GM12878 (cell line): ENCODE measurements around the gene TNIP3. TPM values are rescaled to one million over a fixed set of nuclear protein-coding genes. Genes with fewer than 3 reads are reported as not detected.

Experiments used
- ATAC-seq: fragments of 200-7000 bp; cut with Tn5 transposase; 3 replicates; pipeline ENCODE4 v1.9.1; 2020; ENCODE audit warnings: mild to moderate bottlenecking, moderate library complexity
- BruUV-seq: library from RNA; stranded (reverse); fragments of 400-500 nt; replicated peaks from 2 replicates; lab custom pipeline; 2021; lab: Mats Ljungman, UMichigan
- CTCF ChIA-PET: fragments of 300-600 bp; sonication (Branson Sonifier 250); formaldehyde crosslinking; extraction: SDS; loops from one replicate; lab custom pipeline; 2021; ENCODE audit warnings: inconsistent platforms; lab: Yijun Ruan, JAX
- POLR2A ChIA-PET: fragments of 350-600 bp; formaldehyde crosslinking; extraction: SDS; loops from one replicate; lab custom pipeline; 2021; ENCODE audit warnings: inconsistent platforms; lab: Charles Lee
- RAD21 ChIA-PET: fragments of 300-600 bp; sonication (Branson Sonifier 250); formaldehyde crosslinking; loops from one replicate; lab custom pipeline; 2023; ENCODE audit warnings: antibody characterized with exemption; ENCODE audit not compliant: unreplicated experiment; lab: Charles Lee
- SMC1A ChIA-PET: fragments of 300-600 bp; sonication (Branson Sonifier 250); formaldehyde crosslinking; loops from one replicate; lab custom pipeline; 2023; ENCODE audit not compliant: unreplicated experiment, uncharacterized antibody; lab: Charles Lee
- DNase-seq: peaks from one replicate; pipeline ENCODE4 v3.0.0-alpha.2; 2011; ENCODE audit warnings: low read depth, low spot score
- FAIRE-seq: peaks from 3 replicates; lab custom pipeline; 2011; peaks lifted over from hg19 to GRCh38; lab: Jason Lieb, UNC
- H2AFZ ChIP-seq: 2 replicates; pipeline ENCODE4 v1.6.0; 2011; ENCODE audit warnings: low read depth, low read length, control low read depth; ENCODE audit not compliant: control insufficient read depth
- H3K27ac ChIP-seq: 2 replicates; pipeline ENCODE4 v1.5.1; 2011; ENCODE audit warnings: control low read depth; ENCODE audit not compliant: control insufficient read depth, insufficient read depth
- H3K27me3 ChIP-seq, 2 experiments: replicated peaks in 1 of 2; 2 replicates each; pipeline versions ENCODE4 v1.6.0 to v1.6.1; 2011; ENCODE audit warnings: low read length in 1 of 2; ENCODE audit not compliant: control insufficient read depth in 2 of 2, insufficient read depth in 2 of 2
- H3K36me3 ChIP-seq, 2 experiments: 2 replicates each; pipeline ENCODE4 v1.5.1; 2011; ENCODE audit warnings: low read length in 1 of 2; ENCODE audit not compliant: control insufficient read depth in 2 of 2, insufficient read depth in 2 of 2
- H3K4me1 ChIP-seq: 2 replicates; pipeline ENCODE4 v1.6.1; 2011; ENCODE audit warnings: mild to moderate bottlenecking, low read length, moderate library complexity, mixed read lengths; ENCODE audit not compliant: control insufficient read depth, insufficient read depth
- H3K4me2 ChIP-seq: 2 replicates; pipeline ENCODE4 v1.6.0; 2011; ENCODE audit warnings: control low read depth; ENCODE audit not compliant: control insufficient read depth, insufficient read depth
- H3K4me3 ChIP-seq: fragments of 200-600 bp; sonication (generic); 2 replicates; pipeline ENCODE4 v1.5.1; 2016
- H3K79me2 ChIP-seq: 2 replicates; pipeline ENCODE4 v1.6.0; 2011; ENCODE audit warnings: low read length; ENCODE audit not compliant: control insufficient read depth, insufficient read depth
- H3K9ac ChIP-seq: 2 replicates; pipeline ENCODE4 v1.8.0; 2011; ENCODE audit warnings: low read length, control low read depth, mixed read lengths; ENCODE audit not compliant: control insufficient read depth, insufficient read depth
- H3K9me3 ChIP-seq: replicated peaks from 3 replicates; pipeline ENCODE4 v1.5.1; 2011; ENCODE audit warnings: mild to moderate bottlenecking, low read length; ENCODE audit not compliant: control insufficient read depth, insufficient read depth
- H4K20me1 ChIP-seq: 2 replicates; pipeline ENCODE4 v1.6.0; 2011; ENCODE audit not compliant: control insufficient read depth, insufficient read depth
- ATF7 ChIP-seq: fragments of 450-650 bp; IDR thresholded peaks from 2 replicates; pipeline ENCODE4 v1.6.1; 2016; ENCODE audit warnings: low read depth, mild to moderate bottlenecking
- BCL11A ChIP-seq: IDR thresholded peaks from 2 replicates; pipeline ENCODE4 v1.6.1; 2011; ENCODE audit warnings: low read depth, low read length
- BRCA1 ChIP-seq: IDR thresholded peaks from 2 replicates; pipeline ENCODE4 v1.6.1; 2011; ENCODE audit warnings: low read depth, low read length, improper control_type of control experiment
- CBX5 ChIP-seq: sonication (generic); IDR thresholded peaks from 2 replicates; pipeline ENCODE4 v1.6.1; 2016; ENCODE audit warnings: low read depth, moderate library complexity, mild to moderate bottlenecking, inconsistent platforms
- CHD4 ChIP-seq: fragments of 200-600 bp; sonication (generic); IDR thresholded peaks from 2 replicates; pipeline ENCODE4 v1.6.1; 2016; ENCODE audit warnings: mild to moderate bottlenecking
- CREB1 ChIP-seq: IDR thresholded peaks from 2 replicates; pipeline ENCODE4 v1.6.1; 2012; ENCODE audit warnings: low read depth, mild to moderate bottlenecking, inconsistent platforms
- ETV6 ChIP-seq, 2 experiments: fragments of 450-650 bp in 1 of 2; IDR thresholded peaks in 1 of 2; conservative IDR thresholded peaks in 1 of 2; 2 replicates each; pipeline ENCODE4 v1.6.1; 2014; ENCODE audit warnings: antibody characterized with exemption in 1 of 2, borderline replicate concordance in 1 of 2, low read depth in 1 of 2, mild to moderate bottlenecking in 1 of 2, moderate library complexity in 1 of 2
- FOS ChIP-seq: IDR thresholded peaks from 3 replicates; pipeline ENCODE4 v1.6.1; 2011; ENCODE audit warnings: borderline replicate concordance; ENCODE audit not compliant: insufficient read length; ENCODE audit errors: extremely low read depth
- GABPA ChIP-seq: IDR thresholded peaks from 2 replicates; pipeline ENCODE4 v1.6.1; 2014; ENCODE audit warnings: antibody characterized with exemption, low read depth, mild to moderate bottlenecking, inconsistent platforms
- IKZF2 ChIP-seq, 2 experiments: fragments of 450-650 bp; IDR thresholded peaks; 2 replicates each; pipeline ENCODE4 v1.6.1; 2017; ENCODE audit warnings: mild to moderate bottlenecking in 2 of 2, moderate library complexity in 2 of 2
- NR2F1 ChIP-seq: fragments of 450-650 bp; conservative IDR thresholded peaks from 2 replicates; pipeline ENCODE4 v1.6.1; 2017; ENCODE audit warnings: mild to moderate bottlenecking
- NRF1 ChIP-seq: conservative IDR thresholded peaks from 2 replicates; pipeline ENCODE4 v1.6.1; 2011; ENCODE audit warnings: mild to moderate bottlenecking, low read depth, low read length, improper control_type of control experiment
- PKNOX1 ChIP-seq: fragments of 450-650 bp; IDR thresholded peaks from 2 replicates; pipeline ENCODE4 v1.6.1; 2016; ENCODE audit warnings: mild to moderate bottlenecking
- POU2F2 ChIP-seq: IDR thresholded peaks from 3 replicates; pipeline ENCODE4 v1.6.1; 2011; ENCODE audit warnings: low read depth, mild to moderate bottlenecking, low read length, borderline replicate concordance
- RB1 ChIP-seq: fragments of 450-650 bp; formaldehyde crosslinking; IDR thresholded peaks from 2 replicates; pipeline ENCODE4 v1.6.1; 2017; ENCODE audit warnings: mild to moderate bottlenecking, borderline replicate concordance
- SIX5 ChIP-seq: IDR thresholded peaks from 2 replicates; pipeline ENCODE4 v1.6.1; 2011; ENCODE audit warnings: mild to moderate bottlenecking, low read depth, low read length, moderate library complexity; ENCODE audit not compliant: severe bottlenecking
- TAF1 ChIP-seq: IDR thresholded peaks from 2 replicates; pipeline ENCODE4 v1.6.1; 2011; ENCODE audit warnings: mild to moderate bottlenecking, low read depth, low read length, borderline replicate concordance
- WRNIP1 ChIP-seq: IDR thresholded peaks from 2 replicates; pipeline ENCODE4 v1.6.1; 2011; ENCODE audit warnings: low read depth, low read length, improper control_type of control experiment, borderline replicate concordance
- WGBS: methylation state at CpG from one replicate; pipeline ENCODE4 v1.1.6; 2016; ENCODE audit warnings: low lambda C conversion rate; ENCODE audit not compliant: insufficient replicate concordance, insufficient coverage; ENCODE audit errors: missing lambda C conversion rate; 5-methylcytosine and 5-hydroxymethylcytosine counted together
- in situ Hi-C: fragments of 300-500 bp; cut with MboI; formaldehyde crosslinking; loops from 9 replicates; pipeline ENCODE4 v1.14.3; 2018; ENCODE audit warnings: mixed read lengths
- intact Hi-C: fragments of 100-400 bp; cut with micrococcal nuclease; formaldehyde crosslinking; loops from one replicate; pipeline ENCODE4 v1.14.2; 2022; ENCODE audit not compliant: unreplicated experiment
- polyA plus RNA-seq, 11 experiments: library from polyadenylated mRNA; depleted of rRNA in 4 of 11; unstranded in 6 of 11; stranded (reverse) in 5 of 11; fragments of >200 nt; fragmentation: Nextera tagmentation in 4 of 11; fragmentation: Illumina TruSeq in 1 of 11; extraction: Ambion mirVana in 4 of 11; extraction: Trizol in 1 of 11; gene quantifications; 1 replicate in 1 of 11; 2 replicates in 10 of 11; pipeline versions ENCODE4 v1.2.1 to v1.2.3, GENCODE V29; 2011 to 2016; ENCODE audit warnings: inconsistent platforms in 2 of 11, missing spikeins in 2 of 11, low read depth in 1 of 11
- total RNA-seq, 4 experiments: library from RNA; depleted of rRNA in 3 of 4; stranded (reverse); fragments of >200 nt in 3 of 4; fragmentation: Illumina TruSeq in 1 of 4; extraction: Trizol in 1 of 4; gene quantifications; 2 replicates each; pipeline versions ENCODE4 v1.2.1 to v1.2.3, GENCODE V29; 2013 to 2021

TNIP3 gene
- total and polyA plus RNA-seq, 10 of the 15 experiments (the other 5 are each of a cell fraction or from before 2014, with no cell fraction given), result 0.21 to 1.4 (median 0.67) TPM

- Histone ChIP-seq H3K27ac (no peak overlapping the region), H3K4me3 (no peak overlapping the region), H3K36me3 (no peaks in the 10 kb centered on the region), H3K79me2 (no peaks in the 10 kb centered on the region), H3K4me1 (peaks cover 4% of the 10 kb centered on the region), H3K27me3 (no peaks in the 10 kb centered on the region), H2AFZ (no peak overlapping the region), H4K20me1 (no peaks in the 10 kb centered on the region), H3K9me3 (no peaks in the 10 kb centered on the region), H3K4me2 (no peak overlapping the region), H3K9ac (no peak overlapping the region)
- WGBS, result 74% methylated on average over 11 of the region's 11 CpGs
- POLR2A ChIA-PET, result interaction anchor here (0.6 to 1.1 kb wide), 3 partner anchors 9 to 518 kb away, joined by 3 to 4 read pairs (median 3); no protein-coding TSS in a partner anchor
- DNase-seq, result no peak
- SMC1A ChIA-PET, result interaction anchor here (0.8 to 6.4 kb wide), 25 partner anchors 8 to 230 kb away, joined by 3 to 121 read pairs (median 5); no protein-coding TSS in a partner anchor
- RAD21 ChIA-PET, result interaction anchor here (0.6 to 3.2 kb wide), 17 partner anchors 9 to 1037 kb away, joined by 3 to 53 read pairs (median 5); no protein-coding TSS in a partner anchor
- in situ Hi-C loops, result loop anchor here (5.0 kb wide), 2 partner anchors 60 to 115 kb away; no protein-coding TSS in a partner anchor
- BruUV-seq, result no TSS peak
- FAIRE-seq, result no peak
- no peak for TF ChIP-seq IKZF2 (IDR thresholded peaks at IDR 0.05)
- TF ChIP-seq NRF1, result no peak
- TF ChIP-seq CREB1, result no peak
- no peak for TF ChIP-seq ATF7
- no peak for TF ChIP-seq CHD4
- TF ChIP-seq FOS, result no peak
- no peak for TF ChIP-seq CBX5
- no peak for TF ChIP-seq RB1
- no peak for TF ChIP-seq SIX5
- TF ChIP-seq POU2F2, result no peak
- no peak for TF ChIP-seq WRNIP1
- no peak for TF ChIP-seq PKNOX1
- TF ChIP-seq TAF1, result no peak
- TF ChIP-seq GABPA, result no peak
- TF ChIP-seq NR2F1, result no peak
- no peak for TF ChIP-seq ETV6 (conservative IDR thresholded peaks at IDR 0.05 in 1 of 2, IDR thresholded peaks at IDR 0.05 in 1 of 2; ENCODE audit: borderline replicate concordance in 1 of 2, low read depth in 1 of 2)
- TF ChIP-seq BRCA1, result no peak
- TF ChIP-seq BCL11A, result no peak
- ATAC-seq, result no peak
- CTCF ChIA-PET, result interaction anchor here (0.7 to 7.7 kb wide), 42 partner anchors 7 to 516 kb away, joined by 3 to 225 read pairs (median 5); no protein-coding TSS in a partner anchor
- intact Hi-C loops, result loop anchor here (1.0 kb wide), 2 partner anchors 60 to 115 kb away; no protein-coding TSS in a partner anchor
Measured at GRCh38 chr4:121192013-121192412, 27.9 kb upstream of the TNIP3 start.
